Astrocyte of the spinal cord (primary cell): ENCODE measurements around the gene ZDHHC7.
A peak's percentile ranks its signal among the peaks of the same experiment; 100 is the strongest.

Source experiments
- DNase-seq: peaks from one replicate; pipeline ENCODE4 v3.0.0; 2011; ENCODE audit warnings: low read depth, low spot score
- H3K4me3 ChIP-seq: 2 replicates; pipeline ENCODE4 v1.5.1; 2011; ENCODE audit warnings: low read depth, mild to moderate bottlenecking, low read length, moderate library complexity
- in situ Hi-C: cut with HindIII; loops from 2 replicates; pipeline ENCODE4 v1.10.0; 2017; ENCODE audit warnings: low sequenced_read_pairs
- TF ChIP-seq, protein P1 (sequence below): IDR thresholded peaks from 2 replicates; pipeline ENCODE4 v1.5.1; 2012; ENCODE audit warnings: low read depth, mild to moderate bottlenecking, low read length, inconsistent platforms

ZDHHC7 gene

DNA sequence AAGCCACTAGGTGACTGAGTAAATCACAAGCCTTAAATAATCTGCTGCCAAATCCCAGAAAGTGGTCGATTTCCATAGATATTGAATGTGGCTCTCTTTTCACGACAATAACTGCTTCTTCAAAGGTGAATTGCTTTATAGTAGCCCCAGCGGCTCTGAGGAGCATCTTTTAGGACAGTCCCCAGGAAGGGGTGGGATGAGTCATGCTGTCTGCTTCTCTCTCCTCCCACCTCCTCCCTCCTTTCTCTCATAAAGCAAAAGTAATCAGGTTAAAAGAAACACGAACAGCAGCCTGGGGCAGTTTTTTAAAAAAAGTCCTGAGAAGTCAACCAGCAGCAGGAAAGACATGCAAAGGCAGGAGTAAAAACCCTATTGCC, 18.1 kb upstream of the ZDHHC7 start:
- DNase-seq: peak; percentile 34
- H3K4me3 ChIP-seq: no peak overlapping the region
- in situ Hi-C loops: no loop called here
- TF ChIP-seq, protein P1, sequence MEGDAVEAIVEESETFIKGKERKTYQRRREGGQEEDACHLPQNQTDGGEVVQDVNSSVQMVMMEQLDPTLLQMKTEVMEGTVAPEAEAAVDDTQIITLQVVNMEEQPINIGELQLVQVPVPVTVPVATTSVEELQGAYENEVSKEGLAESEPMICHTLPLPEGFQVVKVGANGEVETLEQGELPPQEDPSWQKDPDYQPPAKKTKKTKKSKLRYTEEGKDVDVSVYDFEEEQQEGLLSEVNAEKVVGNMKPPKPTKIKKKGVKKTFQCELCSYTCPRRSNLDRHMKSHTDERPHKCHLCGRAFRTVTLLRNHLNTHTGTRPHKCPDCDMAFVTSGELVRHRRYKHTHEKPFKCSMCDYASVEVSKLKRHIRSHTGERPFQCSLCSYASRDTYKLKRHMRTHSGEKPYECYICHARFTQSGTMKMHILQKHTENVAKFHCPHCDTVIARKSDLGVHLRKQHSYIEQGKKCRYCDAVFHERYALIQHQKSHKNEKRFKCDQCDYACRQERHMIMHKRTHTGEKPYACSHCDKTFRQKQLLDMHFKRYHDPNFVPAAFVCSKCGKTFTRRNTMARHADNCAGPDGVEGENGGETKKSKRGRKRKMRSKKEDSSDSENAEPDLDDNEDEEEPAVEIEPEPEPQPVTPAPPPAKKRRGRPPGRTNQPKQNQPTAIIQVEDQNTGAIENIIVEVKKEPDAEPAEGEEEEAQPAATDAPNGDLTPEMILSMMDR: no peak

DNA sequence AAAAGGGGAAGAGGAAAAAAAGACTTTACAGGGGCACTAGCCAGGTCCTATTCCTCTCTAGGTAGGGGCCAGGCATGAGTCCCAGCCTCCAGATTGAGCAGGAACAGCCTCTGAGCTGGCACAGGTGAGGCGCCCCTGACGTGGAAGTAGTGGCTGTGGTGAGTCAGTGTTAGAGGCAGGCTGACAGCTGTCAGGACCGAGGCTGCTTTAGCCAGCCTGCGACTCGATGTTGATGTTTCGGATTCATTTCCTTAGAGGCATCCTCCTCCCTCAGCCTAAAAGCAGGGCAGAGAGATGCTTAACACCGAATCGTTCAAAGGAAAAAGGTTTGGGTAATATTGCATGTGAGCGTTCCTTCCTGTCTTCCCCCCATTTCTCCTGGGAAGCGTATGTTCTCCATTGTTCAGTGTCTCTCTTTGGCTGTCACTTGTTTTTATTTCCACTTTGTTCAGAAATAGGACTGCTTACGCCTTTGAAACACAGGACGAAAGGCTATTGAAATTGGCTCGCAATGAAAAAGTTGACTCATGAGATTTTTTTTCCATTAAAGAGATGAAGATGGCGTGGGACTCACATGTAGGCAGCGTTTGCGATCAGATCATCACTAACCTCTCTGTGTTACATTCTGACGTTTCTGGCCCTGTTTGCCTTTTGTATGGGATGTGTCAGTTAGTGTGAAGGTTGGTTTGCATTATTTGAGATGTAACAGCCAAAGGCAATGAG, 17.5 kb upstream of the ZDHHC7 start:
- DNase-seq: peak; percentile 61
- in situ Hi-C loops: no loop called here
- H3K4me3 ChIP-seq: peak overlapping the region; percentile 63
- TF ChIP-seq, protein P1: no peak

DNA sequence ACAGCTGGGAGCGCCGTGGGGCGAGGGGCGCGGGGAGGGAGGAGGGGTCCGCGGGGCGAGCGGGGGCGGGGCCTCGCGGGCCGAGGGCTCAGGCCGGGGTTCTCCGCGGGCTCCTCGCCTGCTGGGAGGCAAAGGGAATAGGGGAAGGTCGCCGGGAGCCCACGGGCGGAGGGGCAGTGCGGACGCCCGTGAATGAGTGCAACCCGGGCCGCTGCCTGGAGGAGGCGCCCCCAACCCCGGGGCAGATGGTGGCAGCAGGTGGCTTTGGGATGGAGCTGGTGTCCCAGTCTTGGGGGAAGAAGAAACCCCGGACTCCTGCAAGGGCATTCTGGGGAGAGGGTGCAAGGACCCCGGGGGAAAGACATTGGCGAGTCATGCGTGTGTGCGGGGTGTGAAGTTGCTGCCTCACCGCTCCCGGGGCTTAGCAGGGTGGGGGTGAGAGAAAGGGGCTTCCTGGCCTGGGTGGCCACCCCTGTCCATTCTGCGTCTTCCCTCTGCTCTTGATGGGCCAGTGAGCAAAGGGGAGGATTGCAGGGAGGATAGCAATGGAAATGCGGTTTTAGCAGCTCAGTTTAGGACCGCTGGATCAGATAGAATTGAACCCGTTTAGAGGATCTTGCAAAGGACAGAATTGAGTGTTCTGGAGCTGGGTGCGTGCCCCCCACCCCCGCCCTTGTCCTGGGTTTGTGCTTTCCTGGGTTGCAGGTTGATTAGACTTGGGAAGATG, 16.8 kb upstream of the ZDHHC7 start:
- H3K4me3 ChIP-seq: peak overlapping the region; percentile 63
- DNase-seq: no peak
- in situ Hi-C loops: no loop called here
- TF ChIP-seq, protein P1: peak; percentile 37

DNA sequence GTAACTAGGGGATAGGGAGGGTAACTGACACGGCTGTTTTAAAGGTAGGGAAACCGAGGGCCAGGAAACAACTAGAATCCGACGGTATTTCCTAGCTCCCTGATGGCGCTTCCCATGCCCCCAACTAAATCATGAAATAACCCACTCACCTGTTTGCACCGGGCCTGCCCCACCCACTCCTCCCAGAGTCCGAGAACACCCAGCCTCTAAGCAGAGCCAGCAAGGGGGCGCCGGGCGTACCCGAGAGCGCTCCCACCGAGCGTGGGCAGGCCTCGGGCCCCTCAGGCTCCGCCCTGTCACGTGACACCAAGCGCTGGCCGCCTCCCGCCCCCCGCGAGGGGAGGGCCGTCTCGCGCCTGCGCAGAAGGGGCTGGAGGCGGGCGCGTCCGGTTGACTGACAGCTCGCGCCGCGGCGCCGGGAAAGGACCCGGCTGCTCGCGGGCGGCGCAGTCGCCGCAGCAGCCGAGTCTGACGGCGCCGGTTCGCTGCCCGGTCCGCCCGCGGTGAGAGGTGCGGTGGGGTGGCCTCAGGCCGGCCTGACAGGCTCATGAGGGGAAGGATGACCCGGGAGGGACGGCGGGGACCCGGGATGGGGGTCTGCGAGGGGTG, 16.1 kb upstream of the ZDHHC7 start, which contains the start of gene KIAA0513:
TSS of gene KIAA0513 (plus strand) at position 447 of the 609 bp plus-strand sequence. CDS start 39,277 bp downstream, outside the sequence.
- DNase-seq: peak; percentile 93
- in situ Hi-C loops: no loop called here
- TF ChIP-seq, protein P1: peak; percentile 27
- H3K4me3 ChIP-seq: peak within 1 kb of the TSS; percentile 71

DNA sequence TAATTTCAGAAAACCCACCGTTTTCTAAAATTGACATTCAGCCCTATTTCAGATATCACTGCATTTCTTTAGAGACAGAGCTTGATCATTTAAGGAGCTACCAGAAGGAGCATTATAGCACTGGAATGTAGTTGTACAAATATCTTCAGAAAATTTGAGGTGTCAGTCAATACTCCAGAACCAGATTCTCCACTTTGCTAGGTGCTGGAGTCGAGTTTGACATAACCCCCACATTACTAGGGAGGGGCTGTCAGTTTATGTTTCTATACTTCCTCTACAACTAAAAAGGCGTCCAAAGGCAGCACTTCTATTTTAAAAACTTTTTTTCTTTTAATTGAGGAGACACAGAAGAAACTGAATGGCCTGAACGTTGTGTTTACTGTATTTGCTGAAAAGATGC, 15.4 kb upstream of the ZDHHC7 start:
- in situ Hi-C loops: no loop called here
- no peak for DNase-seq
- peak overlapping the region; percentile 71 for H3K4me3 ChIP-seq
- TF ChIP-seq, protein P1: no peak

DNA sequence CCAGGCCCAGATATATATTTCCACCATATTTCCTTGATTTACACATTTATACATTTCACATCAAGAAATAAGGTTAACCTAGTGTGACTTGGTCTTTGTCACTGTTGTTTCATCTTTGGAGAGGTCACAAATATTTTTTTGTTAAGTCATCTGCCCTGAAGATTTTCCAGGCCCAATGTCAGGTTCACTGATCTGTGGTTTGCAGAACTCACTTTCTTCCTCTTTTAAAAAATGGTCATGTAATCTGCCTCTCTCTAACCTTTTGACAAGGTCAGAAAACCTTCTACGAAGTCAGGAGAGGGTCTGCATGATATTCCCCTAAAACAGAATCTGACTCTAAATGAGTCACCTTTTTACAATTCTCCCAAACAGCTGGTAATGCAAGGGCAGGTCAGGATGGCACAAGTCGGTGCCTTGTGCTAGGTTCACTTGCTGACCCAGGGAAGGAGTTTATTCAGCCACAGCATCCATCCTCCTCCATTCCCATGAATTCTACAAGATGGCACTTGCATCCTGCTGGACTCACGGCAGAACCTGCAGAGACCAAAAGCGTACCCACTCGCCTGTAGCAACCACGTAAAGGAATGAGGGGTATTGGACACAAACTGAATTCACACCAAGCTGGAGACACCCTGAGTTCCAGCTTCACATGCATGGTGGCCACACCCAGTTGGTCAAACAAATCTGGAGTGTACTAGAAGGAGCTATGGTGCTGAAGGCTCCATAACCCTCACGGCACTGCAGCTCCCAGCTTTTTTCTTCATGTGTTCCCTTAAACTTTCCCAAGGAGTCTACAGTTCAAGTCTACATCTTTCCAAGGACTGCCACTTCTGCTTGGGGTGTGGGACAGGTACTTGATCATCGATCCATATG, 14.7 kb upstream of the ZDHHC7 start:
- DNase-seq: no peak
- in situ Hi-C loops: no loop called here
- TF ChIP-seq, protein P1: no peak
- no peak overlapping the region for H3K4me3 ChIP-seq
